MM.1S (cell line): ENCODE results near the gene PPM1A.

Experiments used
- DNase-seq: peaks from one replicate; pipeline ENCODE4 v3.0.0-alpha.2; 2015
- H2AFZ ChIP-seq: fragments of 300-600 bp; sonication (generic); 2 replicates; pipeline ENCODE4 v1.6.0; 2016; ENCODE audit warnings: antibody characterized with exemption, low read length
- H3F3A ChIP-seq: fragments of 300-600 bp; sonication (generic); 2 replicates; pipeline ENCODE4 v1.6.1; 2016; ENCODE audit warnings: mild to moderate bottlenecking, antibody characterized with exemption, low read length, moderate library complexity, mixed read lengths; ENCODE audit not compliant: insufficient read depth
- H3K27ac ChIP-seq: fragments of 300-600 bp; sonication (generic); 2 replicates; pipeline ENCODE4 v1.5.1; 2016; ENCODE audit warnings: mild to moderate bottlenecking, low read length
- H3K27me3 ChIP-seq: fragments of 300-600 bp; sonication (generic); replicated peaks from 2 replicates; pipeline ENCODE4 v1.6.0; 2016; ENCODE audit warnings: low read length; ENCODE audit not compliant: insufficient read depth
- H3K36me3 ChIP-seq: fragments of 300-600 bp; sonication (generic); replicated peaks from 2 replicates; pipeline ENCODE4 v1.6.1; 2016; ENCODE audit warnings: mild to moderate bottlenecking, low read length, mixed read lengths; ENCODE audit not compliant: insufficient read depth
- H3K4me1 ChIP-seq: fragments of 300-600 bp; sonication (generic); 2 replicates; pipeline ENCODE4 v1.6.1; 2016; ENCODE audit warnings: low read length, mixed read lengths
- H3K4me2 ChIP-seq: fragments of 300-600 bp; sonication (generic); 2 replicates; pipeline ENCODE4 v1.6.0; 2016; ENCODE audit warnings: low read depth, low read length
- H3K4me3 ChIP-seq: fragments of 300-600 bp; sonication (generic); 2 replicates; pipeline ENCODE4 v1.5.1; 2016; ENCODE audit warnings: low read length, mixed read lengths
- H3K79me2 ChIP-seq: fragments of 300-600 bp; sonication (generic); 2 replicates; pipeline ENCODE4 v1.6.1; 2016; ENCODE audit warnings: mixed run types, low read length, mixed read lengths
- H3K9ac ChIP-seq: fragments of 300-600 bp; sonication (generic); 2 replicates; pipeline ENCODE4 v1.6.1; 2016; ENCODE audit warnings: low read length, mixed read lengths
- H3K9me2 ChIP-seq: fragments of 300-600 bp; sonication (generic); replicated peaks from 2 replicates; pipeline ENCODE4 v1.6.1; 2016; ENCODE audit warnings: mild to moderate bottlenecking, low read length, mixed read lengths; ENCODE audit not compliant: insufficient read depth
- H3K9me3 ChIP-seq: fragments of 300-600 bp; sonication (generic); replicated peaks from 2 replicates; pipeline ENCODE4 v1.6.1; 2016; ENCODE audit warnings: mild to moderate bottlenecking, low read length, mixed read lengths; ENCODE audit not compliant: insufficient read depth
- H4K20me1 ChIP-seq: fragments of 300-600 bp; sonication (generic); 2 replicates; pipeline ENCODE4 v1.6.1; 2016; ENCODE audit warnings: mild to moderate bottlenecking, low read length, moderate library complexity, mixed read lengths; ENCODE audit not compliant: insufficient read depth
- CTCF ChIP-seq: fragments of 300-600 bp; sonication (generic); IDR thresholded peaks from 2 replicates; pipeline ENCODE4 v1.5.1; 2016; ENCODE audit warnings: antibody characterized with exemption, low read length, mixed read lengths
- EZH2 ChIP-seq: fragments of 300-600 bp; sonication (generic); optimal IDR thresholded peaks from 2 replicates; pipeline ENCODE3; 2017; ENCODE audit warnings: low read depth, mild to moderate bottlenecking, antibody characterized with exemption, low read length, mixed read lengths
- EZH2phosphoT487 ChIP-seq: fragments of 300-600 bp; sonication (generic); IDR thresholded peaks from 2 replicates; pipeline ENCODE4 v1.6.1; 2018; ENCODE audit warnings: antibody characterized with exemption, low read length

Gene PPM1A

GRCh38 chr14:60248697-60249318 is at the start of gene PPM1A:
TSS of gene PPM1A (plus strand) at chr14:60249221. CDS start at chr14:60282704, 33,483 bp downstream.
- H3F3A ChIP-seq, result peaks cover 6% of the 10 kb centered on the region; the same call in 1 of the 2 replicates
- peak within 1 kb of the TSS; percentile 97 for H3K9ac ChIP-seq
- DNase-seq, result peak; percentile 89
- H4K20me1 ChIP-seq, result no peaks in the 10 kb centered on the region; the same call in 1 of the 2 replicates
- H2AFZ ChIP-seq, result peak within 1 kb of the TSS; percentile 51
- no peaks in the 10 kb centered on the region for H3K9me3 ChIP-seq
- H3K36me3 ChIP-seq, result no peaks in the 10 kb centered on the region
- TF ChIP-seq CTCF, result no peak
- no peak for TF ChIP-seq EZH2phosphoT487
- TF ChIP-seq EZH2, result no peak
- peak within 1 kb of the TSS; percentile 96 for H3K27ac ChIP-seq
- H3K9me2 ChIP-seq, result no peaks in the 10 kb centered on the region
- H3K4me2 ChIP-seq, result peak within 1 kb of the TSS; percentile 98
- no peaks in the 10 kb centered on the region for H3K27me3 ChIP-seq
- peak within 1 kb of the TSS; percentile 73 for H3K4me3 ChIP-seq
- H3K4me1 ChIP-seq, result no peaks in the 10 kb centered on the region
- peaks cover 39% of the 10 kb centered on the region for H3K79me2 ChIP-seq

DNA sequence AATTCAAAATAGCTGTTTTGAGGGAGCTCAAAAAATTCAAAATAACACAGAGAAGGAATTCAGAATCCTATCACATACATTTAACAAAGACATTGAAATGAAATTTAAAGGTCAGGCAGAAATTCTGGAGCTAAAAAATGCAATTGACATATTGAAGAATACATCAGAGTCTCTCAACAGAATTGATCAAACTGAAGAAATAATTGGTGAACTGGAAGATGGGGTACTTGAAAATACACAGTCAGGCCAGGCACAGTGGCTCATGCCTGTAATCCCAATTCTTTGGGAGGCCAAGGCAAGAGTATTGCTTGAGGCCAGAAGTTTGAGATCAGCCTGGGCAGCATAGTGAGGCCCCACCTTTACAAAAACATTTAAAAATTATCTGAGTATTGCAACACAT is 49.7 kb upstream of the PPM1A start:
- H3F3A ChIP-seq, result no peaks in the 10 kb centered on the region
- H3K9ac ChIP-seq, result no peak overlapping the region

DNA sequence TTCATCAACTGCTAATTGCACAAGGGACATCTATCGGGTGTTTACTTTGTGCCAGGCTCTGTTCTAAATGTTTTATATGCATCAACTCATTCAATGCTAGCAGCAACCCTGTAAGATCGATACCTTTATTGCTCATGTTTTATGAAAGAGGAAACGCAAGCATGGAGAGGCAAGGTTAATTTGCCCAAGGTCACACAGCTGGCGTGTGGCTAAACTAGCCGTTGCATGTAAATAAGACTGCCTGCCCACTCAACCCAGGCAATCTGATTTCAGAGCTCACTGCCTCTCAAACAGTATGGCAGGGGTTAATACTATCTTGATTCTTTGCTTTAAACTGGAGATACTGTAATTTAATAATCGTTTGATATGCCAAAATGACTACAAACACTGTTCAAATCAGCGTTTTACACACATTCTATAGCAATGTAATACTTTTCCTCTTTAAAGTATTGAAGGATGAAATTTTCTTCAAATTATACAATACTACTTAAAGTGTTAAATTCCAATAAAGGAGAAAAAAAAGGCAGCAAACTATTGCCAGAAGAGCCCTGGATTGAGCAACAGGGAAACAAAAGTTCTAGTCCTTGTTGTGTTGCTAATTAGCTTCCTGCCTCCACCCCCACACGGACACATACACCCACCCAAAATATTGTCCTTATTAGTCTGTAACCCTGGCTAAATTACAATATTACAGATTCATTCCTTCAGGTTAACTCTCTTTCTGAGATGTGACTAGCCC is 44.7 kb upstream of the PPM1A start:
- Histone ChIP-seq H3K79me2 (no peaks in the 10 kb centered on the region), H3K9ac (no peak overlapping the region; the same call in 1 of the 2 replicates), H3K4me2 (peak overlapping the region; percentile 34), H3K36me3 (no peaks in the 10 kb centered on the region), H3K9me3 (no peaks in the 10 kb centered on the region), H3K27ac (no peak overlapping the region), H4K20me1 (no peaks in the 10 kb centered on the region), H3F3A (no peaks in the 10 kb centered on the region), H3K4me1 (no peaks in the 10 kb centered on the region), H3K27me3 (no peaks in the 10 kb centered on the region), H3K9me2 (no peaks in the 10 kb centered on the region), H3K4me3 (no peak overlapping the region), H2AFZ (peak overlapping the region; percentile 23)
- DNase-seq, result no peak
- TF ChIP-seq EZH2 (no peak), CTCF (no peak), EZH2phosphoT487 (no peak)

More for the DNA sequence above, 49.7 kb upstream of the PPM1A start:
- no peak for DNase-seq
- Histone ChIP-seq H3K4me2 (no peak overlapping the region), H3K9me3 (no peaks in the 10 kb centered on the region), H3K27ac (no peak overlapping the region), H3K4me1 (no peaks in the 10 kb centered on the region), H3K4me3 (no peak overlapping the region), H2AFZ (no peak overlapping the region), H3K27me3 (no peaks in the 10 kb centered on the region), H4K20me1 (no peaks in the 10 kb centered on the region), H3K9me2 (no peaks in the 10 kb centered on the region), H3K79me2 (no peaks in the 10 kb centered on the region), H3K36me3 (no peaks in the 10 kb centered on the region)
- TF ChIP-seq CTCF, result no peak
- no peak for TF ChIP-seq EZH2
- no peak for TF ChIP-seq EZH2phosphoT487
